OCI-LY1 (cell line): ENCODE data around the gene RNU1-2.
"Not testable (repeated sequence)": the region's sequence is repeated elsewhere in the genome, so short reads cannot be mapped to it uniquely, and the experiment has no call there.

Source experiments
- H2AFZ ChIP-seq: fragments of 200-600 bp; sonication (generic), shearing (Covaris generic); 2 replicates; pipeline ENCODE4 v1.6.0; 2014; ENCODE audit warnings: antibody characterized with exemption, mild to moderate bottlenecking, low read length
- H3F3A ChIP-seq: fragments of 200-600 bp; sonication (generic), shearing (Covaris generic); 2 replicates; pipeline ENCODE4 v1.6.0; 2014; ENCODE audit warnings: mild to moderate bottlenecking, antibody characterized with exemption, low read length, moderate library complexity; ENCODE audit not compliant: insufficient read depth
- H3K27ac ChIP-seq: fragments of 200-600 bp; sonication (generic); 2 replicates; pipeline ENCODE4 v1.5.1; 2014; ENCODE audit warnings: low read length, mixed run types, mild to moderate bottlenecking, low read depth; ENCODE audit not compliant: poor library complexity, severe bottlenecking
- H3K27me3 ChIP-seq: fragments of 200-600 bp; sonication (generic); 2 replicates; pipeline ENCODE4 v1.6.0; 2014; ENCODE audit warnings: antibody characterized with exemption, mild to moderate bottlenecking, low read length, moderate library complexity; ENCODE audit not compliant: insufficient read depth
- H3K36me3 ChIP-seq: fragments of 200-600 bp; sonication (generic); 2 replicates; pipeline ENCODE4 v1.6.1; 2014; ENCODE audit warnings: mild to moderate bottlenecking, antibody characterized with exemption, low read length, moderate library complexity, mixed read lengths; ENCODE audit not compliant: insufficient read depth
- H3K4me1 ChIP-seq: fragments of 200-600 bp; sonication (generic); 2 replicates; pipeline ENCODE4 v1.5.1; 2014; ENCODE audit warnings: mild to moderate bottlenecking, low read length, moderate library complexity; ENCODE audit not compliant: insufficient read depth, severe bottlenecking
- H3K4me2 ChIP-seq: fragments of 200-600 bp; sonication (generic), shearing (Covaris generic); 2 replicates; pipeline ENCODE4 v1.6.1; 2014; ENCODE audit warnings: low read length
- H3K4me3 ChIP-seq: fragments of 200-600 bp; sonication (generic); 2 replicates; pipeline ENCODE4 v1.5.1; 2014; ENCODE audit warnings: low read length, low read depth, mild to moderate bottlenecking, mixed read lengths; ENCODE audit not compliant: poor library complexity, severe bottlenecking
- H3K79me2 ChIP-seq: fragments of 200-600 bp; shearing (Covaris generic); 2 replicates; pipeline ENCODE4 v1.6.1; 2016; ENCODE audit warnings: mixed run types, low read length, mixed read lengths; ENCODE audit not compliant: insufficient read depth
- H3K9ac ChIP-seq: fragments of 200-600 bp; sonication (generic), shearing (Covaris generic); 2 replicates; pipeline ENCODE4 v1.6.1; 2014; ENCODE audit warnings: mild to moderate bottlenecking, low read length, mixed read lengths
- H3K9me2 ChIP-seq: fragments of 200-600 bp; sonication (generic), shearing (Covaris generic); 2 replicates; pipeline ENCODE4 v1.6.1; 2014; ENCODE audit warnings: low read depth, mild to moderate bottlenecking, low read length, mixed read lengths
- H3K9me3 ChIP-seq: fragments of 200-600 bp; shearing (Covaris generic); 2 replicates; pipeline ENCODE4 v1.6.1; 2014; ENCODE audit warnings: low read length, mixed read lengths
- H4K20me1 ChIP-seq: fragments of 200-600 bp; sonication (generic), shearing (Covaris generic); 2 replicates; pipeline ENCODE4 v1.6.0; 2016; ENCODE audit warnings: mild to moderate bottlenecking, low read length; ENCODE audit not compliant: insufficient read depth

The RNU1-2 gene

GRCh38 chr1:16895233-16895597 is 565 bp upstream of the RNU1-2 start:
- peak overlapping the region; percentile 79 for H3K27ac ChIP-seq
- not testable (repeated sequence) for H2AFZ ChIP-seq

GRCh38 chr1:16896316-16897055 is 706 bp downstream of the RNU1-2 start:
- H3K27me3 ChIP-seq, H2AFZ ChIP-seq, H3K9me2 ChIP-seq, H3F3A ChIP-seq, H4K20me1 ChIP-seq, H3K79me2 ChIP-seq, H3K9me3 ChIP-seq, H3K36me3 ChIP-seq: not testable (repeated sequence)
- peaks cover 25% of the 10 kb centered on the region for H3K4me1 ChIP-seq
- peak overlapping the region; percentile 46; the same call in 1 of the 2 replicates for H3K9ac ChIP-seq
- peak overlapping the region; percentile 46 for H3K4me3 ChIP-seq
- peak overlapping the region; percentile 63 for H3K4me2 ChIP-seq
- peak overlapping the region; percentile 85 for H3K27ac ChIP-seq

More at GRCh38 chr1:16895233-16895597, 565 bp upstream of the RNU1-2 start:
- H4K20me1 ChIP-seq, H3K36me3 ChIP-seq, H3K9me3 ChIP-seq, H3K27me3 ChIP-seq, H3K79me2 ChIP-seq, H3F3A ChIP-seq, H3K9me2 ChIP-seq: not testable (repeated sequence)
- Histone ChIP-seq H3K4me2 (peak overlapping the region; percentile 66), H3K9ac (peak overlapping the region; percentile 53), H3K4me3 (peak overlapping the region; percentile 54), H3K4me1 (peaks cover 15% of the 10 kb centered on the region)

- H3K4me3 ChIP-seq, H3K36me3 ChIP-seq, H3K4me2 ChIP-seq, H4K20me1 ChIP-seq, H3F3A ChIP-seq, H3K9me2 ChIP-seq, H3K79me2 ChIP-seq, H3K27ac ChIP-seq, H3K27me3 ChIP-seq, H2AFZ ChIP-seq, H3K9ac ChIP-seq, H3K9me3 ChIP-seq: not testable (repeated sequence)
- H3K4me1 ChIP-seq: peaks cover 35% of the 10 kb centered on the region
Observed at GRCh38 chr1:16897653-16898052, 1.9 kb downstream of the RNU1-2 start.

GRCh38 chr1:16898298-16898697 is 2.5 kb downstream of the RNU1-2 start:
- H3K27ac ChIP-seq, H2AFZ ChIP-seq, H3K36me3 ChIP-seq, H3K4me3 ChIP-seq, H3K27me3 ChIP-seq, H4K20me1 ChIP-seq, H3K9me3 ChIP-seq, H3K4me2 ChIP-seq, H3K79me2 ChIP-seq, H3K9me2 ChIP-seq, H3F3A ChIP-seq, H3K9ac ChIP-seq: not testable (repeated sequence)
- peaks cover 41% of the 10 kb centered on the region for H3K4me1 ChIP-seq

- H3K4me1 ChIP-seq: peaks cover 48% of the 10 kb centered on the region
- not testable (repeated sequence) for H3K9me3 ChIP-seq, H3K27me3 ChIP-seq, H3F3A ChIP-seq, H3K9me2 ChIP-seq, H3K27ac ChIP-seq, H3K9ac ChIP-seq, H3K36me3 ChIP-seq, H2AFZ ChIP-seq, H3K79me2 ChIP-seq, H3K4me3 ChIP-seq, H4K20me1 ChIP-seq, H3K4me2 ChIP-seq
Observed at GRCh38 chr1:16899020-16899419, 3.2 kb downstream of the RNU1-2 start.
